NB4 (cell line): ENCODE measurements around the gene TBC1D22A.

Source experiments
- POLR2A ChIP-seq: IDR thresholded peaks from 2 replicates; pipeline ENCODE4 v1.6.1; 2011; ENCODE audit warnings: mild to moderate bottlenecking; ENCODE audit not compliant: insufficient read length; ENCODE audit errors: extremely low read depth
- TF ChIP-seq, protein P1 (sequence below): IDR thresholded peaks from one replicate; pipeline ENCODE4 v1.5.1; 2012; ENCODE audit warnings: low read depth, low read length
- TF ChIP-seq, protein P2 (sequence below): IDR thresholded peaks from 2 replicates; pipeline ENCODE4 v1.6.1; 2011; ENCODE audit warnings: low read depth, low read length

DNA sequence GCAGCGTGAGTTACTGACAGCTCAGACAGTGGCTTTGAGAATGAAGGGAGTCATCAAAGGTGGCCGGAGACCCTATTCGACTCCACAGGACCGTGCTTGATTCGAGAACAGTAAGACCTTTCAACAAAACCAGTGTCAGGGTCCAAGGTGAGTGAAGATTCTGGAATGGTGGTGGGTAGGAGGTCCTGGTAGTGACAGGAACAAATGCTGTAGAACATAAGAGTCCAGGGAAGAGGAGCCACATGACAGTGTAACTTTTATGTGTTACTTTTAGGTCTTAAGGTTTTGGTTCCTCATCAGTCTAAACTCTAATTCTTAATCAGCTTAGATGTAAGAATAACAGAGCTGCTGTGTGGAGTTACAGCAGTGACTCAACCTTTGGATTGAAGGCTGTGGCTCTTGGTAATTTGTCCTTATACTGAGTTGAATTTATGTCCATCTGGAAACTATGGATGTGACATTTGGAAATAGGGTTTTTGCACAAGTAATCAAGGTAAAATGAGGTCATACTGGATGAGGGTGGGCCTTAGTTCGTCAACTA, 1.8 kb downstream of the TBC1D22A start:
- TF ChIP-seq, protein P1, sequence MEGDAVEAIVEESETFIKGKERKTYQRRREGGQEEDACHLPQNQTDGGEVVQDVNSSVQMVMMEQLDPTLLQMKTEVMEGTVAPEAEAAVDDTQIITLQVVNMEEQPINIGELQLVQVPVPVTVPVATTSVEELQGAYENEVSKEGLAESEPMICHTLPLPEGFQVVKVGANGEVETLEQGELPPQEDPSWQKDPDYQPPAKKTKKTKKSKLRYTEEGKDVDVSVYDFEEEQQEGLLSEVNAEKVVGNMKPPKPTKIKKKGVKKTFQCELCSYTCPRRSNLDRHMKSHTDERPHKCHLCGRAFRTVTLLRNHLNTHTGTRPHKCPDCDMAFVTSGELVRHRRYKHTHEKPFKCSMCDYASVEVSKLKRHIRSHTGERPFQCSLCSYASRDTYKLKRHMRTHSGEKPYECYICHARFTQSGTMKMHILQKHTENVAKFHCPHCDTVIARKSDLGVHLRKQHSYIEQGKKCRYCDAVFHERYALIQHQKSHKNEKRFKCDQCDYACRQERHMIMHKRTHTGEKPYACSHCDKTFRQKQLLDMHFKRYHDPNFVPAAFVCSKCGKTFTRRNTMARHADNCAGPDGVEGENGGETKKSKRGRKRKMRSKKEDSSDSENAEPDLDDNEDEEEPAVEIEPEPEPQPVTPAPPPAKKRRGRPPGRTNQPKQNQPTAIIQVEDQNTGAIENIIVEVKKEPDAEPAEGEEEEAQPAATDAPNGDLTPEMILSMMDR = no peak
- TF ChIP-seq, protein P2, sequence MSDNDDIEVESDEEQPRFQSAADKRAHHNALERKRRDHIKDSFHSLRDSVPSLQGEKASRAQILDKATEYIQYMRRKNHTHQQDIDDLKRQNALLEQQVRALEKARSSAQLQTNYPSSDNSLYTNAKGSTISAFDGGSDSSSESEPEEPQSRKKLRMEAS = no peak
- TF ChIP-seq POLR2A = no peak
